K562 (cell line): ENCODE results near the gene CRACR2B. TPM values are rescaled to one million over a fixed set of nuclear protein-coding genes. Genes with fewer than 3 reads are reported as not detected.

ENCODE experiments used
- ATAC-seq: fragments of 200-7000 bp; cut with Tn5 transposase; 3 replicates; pipeline ENCODE4 v1.9.1; 2020; ENCODE audit warnings: moderate library complexity
- BruUV-seq: library from RNA; stranded (reverse); fragments of 400-500 nt; replicated peaks from 2 replicates; lab custom pipeline; 2021; lab: Mats Ljungman, UMichigan
- CTCF ChIA-PET: fragments of 300-600 bp; formaldehyde crosslinking; extraction: SDS; loops from one replicate; lab custom pipeline; 2021; ENCODE audit warnings: low intra/inter-chr PET ratio; lab: Yijun Ruan, JAX
- POLR2A ChIA-PET: fragments of 300-600, 350-650 bp; sonication (Branson Sonifier 250); formaldehyde crosslinking; extraction: SDS; loops from one replicate; lab custom pipeline; 2021; ENCODE audit warnings: antibody characterized with exemption, inconsistent platforms; lab: Yijun Ruan, JAX
- DNase-seq, 4 experiments: peaks; one replicate each; pipeline versions ENCODE4 v3.0.0 to v3.0.0-alpha.2; 2011 to 2018; ENCODE audit warnings: low spot score in 3 of 4, mixed read lengths in 3 of 4; ENCODE audit errors: extremely low read depth in 1 of 4
- FAIRE-seq: peaks from 2 replicates; lab custom pipeline; 2011; peaks lifted over from hg19 to GRCh38; lab: Jason Lieb, UNC
- H2AFZ ChIP-seq: 2 replicates; pipeline ENCODE4 v1.6.0; 2011; ENCODE audit warnings: low read depth, low read length, control low read depth, inconsistent platforms
- H3K27ac ChIP-seq: fragments of 200-600 bp; 3 replicates; pipeline ENCODE4 v1.8.0; 2011; ENCODE audit warnings: low read depth, mild to moderate bottlenecking, control low read depth, inconsistent platforms, low read length, moderate library complexity, mixed read lengths; ENCODE audit errors: extremely low read depth
- H3K27me3 ChIP-seq, 2 experiments: fragments of 300-600 bp in 1 of 2; 2 replicates in 1 of 2; 3 replicates in 1 of 2; pipeline versions ENCODE4 v1.6.0 to v1.8.0; 2011; ENCODE audit warnings: inconsistent platforms in 2 of 2, low read length in 2 of 2, mild to moderate bottlenecking in 1 of 2, mixed read lengths in 1 of 2, moderate library complexity in 1 of 2; ENCODE audit not compliant: control insufficient read depth in 2 of 2, insufficient read depth in 2 of 2
- H3K36me3 ChIP-seq: fragments of 300-600 bp; 3 replicates; pipeline ENCODE4 v1.8.0; 2011; ENCODE audit warnings: mild to moderate bottlenecking, low read length, inconsistent platforms; ENCODE audit not compliant: control insufficient read depth, insufficient read depth
- H3K4me1 ChIP-seq, 2 experiments: fragments of 200-600 bp in 1 of 2; replicated peaks in 1 of 2; 2 replicates in 1 of 2; 3 replicates in 1 of 2; pipeline versions ENCODE4 v1.5.1 to v1.8.0; 2011; ENCODE audit warnings: inconsistent platforms in 2 of 2, low read length in 2 of 2, mild to moderate bottlenecking in 1 of 2, mixed read lengths in 1 of 2, moderate library complexity in 1 of 2; ENCODE audit not compliant: control insufficient read depth in 2 of 2, insufficient read depth in 2 of 2
- H3K4me2 ChIP-seq: 2 replicates; pipeline ENCODE4 v1.6.1; 2011; ENCODE audit warnings: low read length, control low read depth, inconsistent platforms, mixed read lengths; ENCODE audit not compliant: insufficient read depth
- H3K4me3 ChIP-seq: fragments of 200-600 bp; sonication (generic), shearing (Covaris generic); 2 replicates; pipeline ENCODE4 v1.5.1; 2016; ENCODE audit warnings: control low read depth, inconsistent platforms
- H3K79me2 ChIP-seq: fragments of 200-600 bp; 3 replicates; pipeline ENCODE4 v1.8.0; 2011; ENCODE audit warnings: low read length, inconsistent platforms; ENCODE audit not compliant: control insufficient read depth, insufficient read depth
- H3K9ac ChIP-seq, 2 experiments: 2 replicates each; pipeline versions ENCODE4 v1.6.0 to v1.6.1; 2011; ENCODE audit warnings: low read depth in 2 of 2, low read length in 2 of 2, control low read depth in 1 of 2, inconsistent platforms in 1 of 2, mild to moderate bottlenecking in 1 of 2, mixed read lengths in 1 of 2; ENCODE audit not compliant: insufficient read depth in 1 of 2
- H3K9me1 ChIP-seq: one replicate; pipeline ENCODE4 v1.6.0; 2011; ENCODE audit warnings: inconsistent platforms, mild to moderate bottlenecking, low read length, moderate library complexity; ENCODE audit not compliant: control insufficient read depth, insufficient read depth
- H3K9me3 ChIP-seq: replicated peaks from 2 replicates; pipeline ENCODE4 v1.5.1; 2011; ENCODE audit warnings: low read depth, low read length, inconsistent platforms; ENCODE audit not compliant: control insufficient read depth, insufficient read depth
- H4K20me1 ChIP-seq: replicated peaks from 2 replicates; pipeline ENCODE4 v1.6.1; 2011; ENCODE audit warnings: low read length, inconsistent platforms, mixed read lengths; ENCODE audit not compliant: control insufficient read depth, insufficient read depth
- ATF1 ChIP-seq, 2 experiments: fragments of 450-650 bp in 1 of 2; IDR thresholded peaks; 2 replicates each; pipeline ENCODE4 v1.6.1; 2016; ENCODE audit warnings: missing compliant biosample characterization in 1 of 2, missing genetic modification characterization in 1 of 2
- BHLHE40 ChIP-seq: IDR thresholded peaks from 2 replicates; pipeline ENCODE4 v1.6.1; 2011; ENCODE audit warnings: low read length, improper control_type of control experiment
- COPS2 ChIP-seq: fragments of 450-650 bp; conservative IDR thresholded peaks from 2 replicates; pipeline ENCODE4 v1.6.1; 2016; ENCODE audit warnings: mild to moderate bottlenecking, moderate library complexity
- FOXK2 ChIP-seq, 2 experiments: fragments of 450-650 bp; IDR thresholded peaks in 1 of 2; conservative IDR thresholded peaks in 1 of 2; 2 replicates each; pipeline ENCODE4 v1.6.1; 2016; ENCODE audit warnings: low read depth in 2 of 2, mild to moderate bottlenecking in 1 of 2
- RBFOX2 ChIP-seq: fragments of 200-400 bp; formaldehyde crosslinking; IDR thresholded peaks from 2 replicates; pipeline ENCODE4 v1.6.1; 2017; ENCODE audit warnings: low read depth, mild to moderate bottlenecking, low read length, moderate library complexity
- STAG1 ChIP-seq: sonication (generic); formaldehyde crosslinking; IDR thresholded peaks from 2 replicates; pipeline ENCODE4 v1.5.0; 2020; ENCODE audit warnings: missing genetic modification reagents, borderline replicate concordance
- U2AF1 ChIP-seq: fragments of 200-400 bp; formaldehyde crosslinking; optimal IDR thresholded peaks from 2 replicates; pipeline ENCODE3; 2017; ENCODE audit warnings: mild to moderate bottlenecking, low read depth, low read length, moderate library complexity
- ZNF41 ChIP-seq: fragments of 250-450 bp; sonication (Bioruptor Pico); conservative IDR thresholded peaks from 2 replicates; pipeline ENCODE4 v1.4.0; 2020; ENCODE audit warnings: mild to moderate bottlenecking
- WGBS: fragments of 100-300 bp; shearing (Covaris generic); methylation state at CpG from one replicate; pipeline ENCODE4 v1.1.6; 2016; ENCODE audit warnings: low coverage, mixed read lengths; ENCODE audit not compliant: insufficient coverage; ENCODE audit errors: missing lambda C conversion rate; 5-methylcytosine and 5-hydroxymethylcytosine counted together
- in situ Hi-C: fragments of 300-500 bp; cut with MboI; formaldehyde crosslinking; loops from 4 replicates; pipeline ENCODE4 v1.15.0; 2018; ENCODE audit warnings: inconsistent platforms, mixed read lengths
- intact Hi-C: fragments of 100-400 bp; cut with micrococcal nuclease; formaldehyde crosslinking; loops from 2 replicates; pipeline ENCODE4 v1.14.2; 2022
- polyA plus RNA-seq, 8 experiments: library from polyadenylated mRNA; depleted of rRNA in 4 of 8; stranded (reverse) in 5 of 8; unstranded in 3 of 8; fragments of >200 nt; fragmentation: Nextera tagmentation in 2 of 8; fragmentation: Illumina TruSeq in 1 of 8; extraction: Ambion mirVana in 2 of 8; extraction: Trizol in 1 of 8; gene quantifications; 2 replicates each; pipeline versions ENCODE4 v1.2.1 to v1.2.3, GENCODE V29; 2011 to 2014; ENCODE audit warnings: inconsistent platforms in 1 of 8, missing spikeins in 1 of 8
- total RNA-seq, 7 experiments: library from RNA; depleted of rRNA in 6 of 7; stranded (reverse); fragments of >200 nt in 6 of 7; fragmentation: Illumina TruSeq in 2 of 7; extraction: Trizol in 2 of 7; gene quantifications; 2 replicates each; pipeline versions ENCODE4 v1.2.1 to v1.2.3, GENCODE V29; 2011 to 2021; ENCODE audit warnings: low replicate concordance in 1 of 7
- TF ChIP-seq, protein P1 (sequence below): fragments of 250-450 bp; sonication (Bioruptor Pico); IDR thresholded peaks from 2 replicates; pipeline ENCODE4 v1.8.0; 2021; ENCODE audit warnings: moderate library complexity, mild to moderate bottlenecking, inconsistent platforms
- TF ChIP-seq, protein P2 (sequence below): sonication (generic); formaldehyde crosslinking; IDR thresholded peaks from 2 replicates; pipeline ENCODE4 v1.8.1; 2023; ENCODE audit warnings: mild to moderate bottlenecking, missing genetic modification reagents
- TF ChIP-seq, protein P3 (sequence below): fragments of 450-650 bp; IDR thresholded peaks from 2 replicates; pipeline ENCODE4 v1.7.1; 2018; ENCODE audit warnings: mild to moderate bottlenecking, low read depth; ENCODE audit not compliant: partially characterized antibody
- TF ChIP-seq, protein P4 (sequence below), 3 experiments: fragments of 200-800 bp in 1 of 3; sonication (Bioruptor generic) in 1 of 3; sonication (generic) in 1 of 3; formaldehyde crosslinking in 1 of 3; IDR thresholded peaks; 2 replicates each; pipeline versions ENCODE4 v1.6.1 to v1.8.0; 2016 to 2022; ENCODE audit warnings: mild to moderate bottlenecking in 2 of 3, missing compliant biosample characterization in 2 of 3, missing genetic modification characterization in 2 of 3, missing genetic modification reagents in 1 of 3

Gene CRACR2B
- total and polyA plus RNA-seq, 9 of the 15 experiments (the other 6 are each of a cell fraction or from before 2014, with no cell fraction given), result 0.10 to 51.0 (median 6.0) TPM

DNA sequence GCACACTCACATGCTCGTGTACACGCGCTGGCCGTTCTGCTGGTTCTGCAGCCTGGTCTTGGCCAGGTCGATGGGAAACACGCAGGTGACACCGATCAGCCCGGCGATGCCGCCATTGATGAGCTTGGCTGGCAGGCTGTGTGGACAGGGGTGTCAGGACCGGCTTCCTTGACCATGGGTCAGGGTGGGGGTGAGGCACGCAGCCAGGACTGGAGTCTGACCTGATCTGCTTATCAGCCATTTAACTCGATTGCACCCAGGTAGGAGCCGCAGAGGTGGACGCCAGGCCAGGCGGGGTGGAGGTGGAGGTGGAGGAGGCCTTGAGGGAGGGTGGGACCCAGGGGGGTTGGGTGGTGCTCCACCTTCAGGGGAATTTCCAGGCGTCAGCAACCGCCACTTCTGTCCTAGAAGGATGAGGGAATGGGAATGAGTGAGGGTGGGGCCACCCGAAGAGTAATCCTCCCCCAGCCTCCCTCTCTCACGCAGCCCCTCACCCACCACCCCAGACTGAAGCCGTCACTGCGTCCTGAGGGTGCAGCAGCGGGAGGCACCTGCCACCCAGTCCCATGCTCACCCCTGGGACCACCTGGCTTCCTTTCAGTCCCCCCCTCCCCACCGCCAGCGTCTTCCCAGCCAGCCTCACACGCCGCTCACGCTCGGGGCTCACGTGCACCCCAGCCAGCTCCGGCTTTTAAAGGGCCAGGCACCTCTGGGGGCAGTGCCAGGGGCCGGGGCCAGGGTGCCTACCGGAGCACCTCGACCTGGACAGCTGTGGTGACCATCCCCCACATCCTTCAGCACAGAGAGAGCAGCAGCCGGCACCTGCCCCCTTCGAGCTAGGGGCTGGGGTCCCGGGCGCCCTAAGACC lies 32.7 kb upstream of the CRACR2B start:
- Histone ChIP-seq H3K27ac (no peak overlapping the region), H3K79me2 (peaks cover 26% of the 10 kb centered on the region), H3K9ac (peak overlapping the region in 1 of 2 experiments; percentile 95; a peak in 3 of 4 replicates), H4K20me1 (no peaks in the 10 kb centered on the region), H3K4me1 (peaks cover 7 to 91% of the 10 kb centered on the region in 2 experiments), H3K36me3 (peaks cover 38% of the 10 kb centered on the region; the same call in 1 of the 3 replicates), H3K4me3 (peak overlapping the region; percentile 50; the same call in 1 of the 2 replicates), H3K9me3 (no peaks in the 10 kb centered on the region), H3K27me3 (no peaks in the 10 kb centered on the region), H2AFZ (no peak overlapping the region), H3K4me2 (peak overlapping the region; percentile 24; the same call in 1 of the 2 replicates), H3K9me1 (no peaks in the 10 kb centered on the region)
- in situ Hi-C loops, result no loop called here
- 67% methylated on average over 22 of the region's 38 CpGs for WGBS
- CTCF ChIA-PET, result no interaction called here
- ATAC-seq, result no peak
- no TSS peak for BruUV-seq
- intact Hi-C loops, result loop anchor here (5.0 to 10.0 kb wide), 2 partner anchors 68 to 230 kb away; partner anchors contain the start of genes LMNTD2 and RASSF7
- FAIRE-seq, result no peak
- DNase-seq, result no peak
- POLR2A ChIA-PET, result interaction anchor here (0.5 to 0.6 kb wide), 2 partner anchors 9 to 21 kb away, joined by 3 read pairs; no protein-coding TSS in a partner anchor
- TF ChIP-seq RBFOX2 (peak; percentile 29; the same call in 1 of the 2 replicates), ATF1 (CRISPR knock-in tag; IDR thresholded peaks at IDR 0.05) (no peak), ATF1 (tag; IDR thresholded peaks at IDR 0.05) (no peak), U2AF1 (no peak), BHLHE40 (peak; percentile 89), STAG1 (CRISPR knock-in tag) (no peak), ZNF41 (CRISPR knock-in tag) (no peak), COPS2 (no peak), FOXK2 (conservative IDR thresholded peaks at IDR 0.05 in 1 of 2, IDR thresholded peaks at IDR 0.05 in 1 of 2; ENCODE audit: low read depth in 2 of 2) (no peak)
- TF ChIP-seq, protein P1, sequence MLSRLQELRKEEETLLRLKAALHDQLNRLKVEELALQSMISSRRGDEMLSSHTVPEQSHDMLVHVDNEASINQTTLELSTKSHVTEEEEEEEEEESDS (CRISPR knock-in tag), result no peak
- TF ChIP-seq, protein P2, sequence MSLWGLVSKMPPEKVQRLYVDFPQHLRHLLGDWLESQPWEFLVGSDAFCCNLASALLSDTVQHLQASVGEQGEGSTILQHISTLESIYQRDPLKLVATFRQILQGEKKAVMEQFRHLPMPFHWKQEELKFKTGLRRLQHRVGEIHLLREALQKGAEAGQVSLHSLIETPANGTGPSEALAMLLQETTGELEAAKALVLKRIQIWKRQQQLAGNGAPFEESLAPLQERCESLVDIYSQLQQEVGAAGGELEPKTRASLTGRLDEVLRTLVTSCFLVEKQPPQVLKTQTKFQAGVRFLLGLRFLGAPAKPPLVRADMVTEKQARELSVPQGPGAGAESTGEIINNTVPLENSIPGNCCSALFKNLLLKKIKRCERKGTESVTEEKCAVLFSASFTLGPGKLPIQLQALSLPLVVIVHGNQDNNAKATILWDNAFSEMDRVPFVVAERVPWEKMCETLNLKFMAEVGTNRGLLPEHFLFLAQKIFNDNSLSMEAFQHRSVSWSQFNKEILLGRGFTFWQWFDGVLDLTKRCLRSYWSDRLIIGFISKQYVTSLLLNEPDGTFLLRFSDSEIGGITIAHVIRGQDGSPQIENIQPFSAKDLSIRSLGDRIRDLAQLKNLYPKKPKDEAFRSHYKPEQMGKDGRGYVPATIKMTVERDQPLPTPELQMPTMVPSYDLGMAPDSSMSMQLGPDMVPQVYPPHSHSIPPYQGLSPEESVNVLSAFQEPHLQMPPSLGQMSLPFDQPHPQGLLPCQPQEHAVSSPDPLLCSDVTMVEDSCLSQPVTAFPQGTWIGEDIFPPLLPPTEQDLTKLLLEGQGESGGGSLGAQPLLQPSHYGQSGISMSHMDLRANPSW (CRISPR knock-in tag), result no peak
- TF ChIP-seq, protein P3, sequence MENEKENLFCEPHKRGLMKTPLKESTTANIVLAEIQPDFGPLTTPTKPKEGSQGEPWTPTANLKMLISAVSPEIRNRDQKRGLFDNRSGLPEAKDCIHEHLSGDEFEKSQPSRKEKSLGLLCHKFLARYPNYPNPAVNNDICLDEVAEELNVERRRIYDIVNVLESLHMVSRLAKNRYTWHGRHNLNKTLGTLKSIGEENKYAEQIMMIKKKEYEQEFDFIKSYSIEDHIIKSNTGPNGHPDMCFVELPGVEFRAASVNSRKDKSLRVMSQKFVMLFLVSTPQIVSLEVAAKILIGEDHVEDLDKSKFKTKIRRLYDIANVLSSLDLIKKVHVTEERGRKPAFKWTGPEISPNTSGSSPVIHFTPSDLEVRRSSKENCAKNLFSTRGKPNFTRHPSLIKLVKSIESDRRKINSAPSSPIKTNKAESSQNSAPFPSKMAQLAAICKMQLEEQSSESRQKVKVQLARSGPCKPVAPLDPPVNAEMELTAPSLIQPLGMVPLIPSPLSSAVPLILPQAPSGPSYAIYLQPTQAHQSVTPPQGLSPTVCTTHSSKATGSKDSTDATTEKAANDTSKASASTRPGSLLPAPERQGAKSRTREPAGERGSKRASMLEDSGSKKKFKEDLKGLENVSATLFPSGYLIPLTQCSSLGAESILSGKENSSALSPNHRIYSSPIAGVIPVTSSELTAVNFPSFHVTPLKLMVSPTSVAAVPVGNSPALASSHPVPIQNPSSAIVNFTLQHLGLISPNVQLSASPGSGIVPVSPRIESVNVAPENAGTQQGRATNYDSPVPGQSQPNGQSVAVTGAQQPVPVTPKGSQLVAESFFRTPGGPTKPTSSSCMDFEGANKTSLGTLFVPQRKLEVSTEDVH, result no peak
- TF ChIP-seq, protein P4, sequence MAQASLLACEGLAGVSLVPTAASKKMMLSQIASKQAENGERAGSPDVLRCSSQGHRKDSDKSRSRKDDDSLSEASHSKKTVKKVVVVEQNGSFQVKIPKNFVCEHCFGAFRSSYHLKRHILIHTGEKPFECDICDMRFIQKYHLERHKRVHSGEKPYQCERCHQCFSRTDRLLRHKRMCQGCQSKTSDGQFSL (CRISPR knock-in tag; IDR thresholded peaks at IDR 0.05), result peak; percentile 55; the same call in 1 of the 2 replicates
- TF ChIP-seq, protein P4 (tag; IDR thresholded peaks at IDR 0.05), result no peak
